Measurements from ENCODE around the gene DCPS. TPM values are rescaled to one million over a fixed set of nuclear protein-coding genes. Genes with fewer than 3 reads are reported as not detected.
"Not testable (repeated sequence)": the region's sequence is repeated elsewhere in the genome, so short reads cannot be mapped to it uniquely, and the experiment has no call there.

Gene DCPS
- total RNA-seq, 2 donors from 2014 or later = 3.0 to 17.9 TPM

DNA sequence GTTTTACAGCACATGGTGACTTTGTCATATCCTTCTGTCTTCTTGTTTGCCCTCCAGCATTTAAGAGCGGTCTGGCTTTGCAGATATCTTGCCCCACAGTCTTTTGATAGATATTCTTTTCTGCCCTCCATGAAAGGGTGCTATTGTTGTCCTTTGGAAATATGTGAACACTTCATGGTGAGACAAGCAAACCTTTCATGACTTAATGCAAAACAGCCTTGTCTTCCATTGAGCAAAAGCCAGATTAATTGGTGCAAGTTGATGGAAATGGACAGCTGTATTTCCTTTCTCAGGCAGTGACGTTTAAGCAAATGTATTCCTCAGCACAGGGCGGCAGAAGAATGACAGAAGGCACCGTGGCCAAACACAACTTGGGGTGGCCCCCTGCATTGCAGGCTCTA is 4.4 kb downstream of the DCPS start:
- Histone ChIP-seq H3K9me3 (no peaks in the 10 kb centered on the region), H3K4me1 (peaks cover 20% of the 10 kb centered on the region), H3K27ac (peak overlapping the region in 2 of 4 donors; percentile 11 to 42), H3K36me3 (replicated peaks in 1 of 2; ENCODE audit: insufficient read depth in 1 of 2, low read depth in 2 of 2) (no peaks in the 10 kb centered on the region), H3K4me3 (no peak overlapping the region), H3K27me3 (no peaks in the 10 kb centered on the region)
- intact Hi-C loops (cut with DNase I) = no loop called here
- TF ChIP-seq POLR2A (IDR thresholded peaks at IDR 0.05) = no peak
- TF ChIP-seq, protein P1, sequence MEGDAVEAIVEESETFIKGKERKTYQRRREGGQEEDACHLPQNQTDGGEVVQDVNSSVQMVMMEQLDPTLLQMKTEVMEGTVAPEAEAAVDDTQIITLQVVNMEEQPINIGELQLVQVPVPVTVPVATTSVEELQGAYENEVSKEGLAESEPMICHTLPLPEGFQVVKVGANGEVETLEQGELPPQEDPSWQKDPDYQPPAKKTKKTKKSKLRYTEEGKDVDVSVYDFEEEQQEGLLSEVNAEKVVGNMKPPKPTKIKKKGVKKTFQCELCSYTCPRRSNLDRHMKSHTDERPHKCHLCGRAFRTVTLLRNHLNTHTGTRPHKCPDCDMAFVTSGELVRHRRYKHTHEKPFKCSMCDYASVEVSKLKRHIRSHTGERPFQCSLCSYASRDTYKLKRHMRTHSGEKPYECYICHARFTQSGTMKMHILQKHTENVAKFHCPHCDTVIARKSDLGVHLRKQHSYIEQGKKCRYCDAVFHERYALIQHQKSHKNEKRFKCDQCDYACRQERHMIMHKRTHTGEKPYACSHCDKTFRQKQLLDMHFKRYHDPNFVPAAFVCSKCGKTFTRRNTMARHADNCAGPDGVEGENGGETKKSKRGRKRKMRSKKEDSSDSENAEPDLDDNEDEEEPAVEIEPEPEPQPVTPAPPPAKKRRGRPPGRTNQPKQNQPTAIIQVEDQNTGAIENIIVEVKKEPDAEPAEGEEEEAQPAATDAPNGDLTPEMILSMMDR (IDR thresholded peaks at IDR 0.05) = no peak
- DNase-seq (no peak), ATAC-seq (no peak)
- WGBS, 2 donors = 44 to 53% methylated on average over 4 of the region's 4 CpGs

DNA sequence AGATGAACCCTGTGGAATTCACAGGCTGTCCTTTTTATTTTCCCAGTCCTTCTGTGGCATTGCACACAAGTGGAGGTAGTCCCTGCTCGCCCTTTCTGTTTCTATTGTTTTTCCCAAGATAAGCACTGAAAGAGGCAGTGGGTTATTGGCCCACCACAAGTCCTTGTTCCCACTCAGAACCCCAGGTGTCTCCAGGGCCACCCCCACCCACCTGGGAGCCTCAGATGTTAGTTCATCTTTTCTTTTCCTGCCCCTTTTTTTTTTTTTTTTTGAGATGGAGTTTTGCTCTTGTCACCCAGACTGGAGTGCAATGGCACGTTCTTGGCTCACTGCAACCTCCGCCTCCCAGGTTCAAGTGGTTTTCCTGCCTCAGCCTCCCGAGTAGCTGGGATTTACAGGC is 4.9 kb downstream of the DCPS start:
- H3K4me3 ChIP-seq; ATAC-seq; H3K27ac ChIP-seq; DNase-seq; H3K9me3 ChIP-seq; H3K36me3 ChIP-seq (replicated peaks in 1 of 2; ENCODE audit: insufficient read depth in 1 of 2, low read depth in 2 of 2); H3K27me3 ChIP-seq; intact Hi-C loops (cut with DNase I): not testable (repeated sequence)
- peaks cover 15% of the 10 kb centered on the region for H3K4me1 ChIP-seq
- 89 to 91% methylated on average over 4 of the region's 4 CpGs for WGBS, 2 donors

DNA sequence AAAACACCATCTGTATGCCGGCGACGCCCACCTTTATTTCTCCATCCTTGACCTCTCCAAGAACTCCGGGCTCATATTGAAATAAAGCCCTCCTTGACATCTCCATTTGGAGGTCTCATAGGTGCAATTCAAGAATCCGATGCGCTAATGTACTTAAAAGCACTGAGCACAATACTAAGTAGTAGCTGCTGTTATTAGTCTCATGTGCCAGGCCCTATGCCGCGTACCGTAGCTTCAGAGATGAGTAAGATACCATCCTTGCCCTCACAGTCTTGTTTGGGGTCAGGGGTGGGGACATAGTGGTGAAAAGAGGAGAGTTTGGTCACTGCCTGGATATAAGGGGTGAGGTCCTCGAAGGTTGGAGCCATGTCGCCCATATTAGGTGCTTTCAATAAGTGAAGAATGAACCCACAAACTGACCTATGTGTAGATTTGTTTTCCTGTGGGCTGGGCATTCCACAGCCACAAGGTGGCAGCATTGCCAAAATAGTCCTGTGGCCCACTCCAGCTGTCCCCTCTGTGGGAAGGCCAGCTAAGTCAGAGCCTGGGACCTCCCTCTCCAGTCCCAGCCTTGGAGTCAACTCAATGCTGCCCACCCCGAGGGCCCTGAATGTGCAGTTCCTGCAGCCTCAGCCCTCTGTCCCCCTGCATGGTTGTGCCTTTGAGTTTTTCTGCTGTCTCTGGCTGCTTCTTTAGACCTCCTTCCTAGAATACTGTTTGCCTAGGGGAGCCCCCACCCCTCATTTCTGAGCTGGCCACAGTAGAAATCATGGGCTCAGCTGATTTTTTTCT is 6.5 kb downstream of the DCPS start:
- no peak for TF ChIP-seq POLR2A (IDR thresholded peaks at IDR 0.05)
- TF ChIP-seq, protein P1 (IDR thresholded peaks at IDR 0.05) = peak; percentile 69 to 84 (median 82)
- 62 to 67% methylated on average over 12 of the region's 12 CpGs for WGBS, 2 donors
- intact Hi-C loops (cut with DNase I) = loop anchor here (5.0 kb wide), 1 partner anchor 167 kb away; no protein-coding TSS in a partner anchor
- Histone ChIP-seq H3K4me3 (no peak overlapping the region), H3K36me3 (replicated peaks in 1 of 2; ENCODE audit: insufficient read depth in 1 of 2, low read depth in 2 of 2) (no peaks in the 10 kb centered on the region), H3K9me3 (no peaks in the 10 kb centered on the region), H3K27ac (no peak overlapping the region), H3K4me1 (peaks cover 10% of the 10 kb centered on the region), H3K27me3 (no peaks in the 10 kb centered on the region)
- DNase-seq = peak; percentile 67 to 81 (median 72)
- peak; percentile 72 for ATAC-seq

- DNase-seq (no peak), ATAC-seq (no peak)
- Histone ChIP-seq H3K4me3 (no peak overlapping the region), H3K27ac (no peak overlapping the region), H3K27me3 (no peaks in the 10 kb centered on the region), H3K36me3 (replicated peaks in 1 of 2; ENCODE audit: insufficient read depth in 1 of 2, low read depth in 2 of 2) (no peaks in the 10 kb centered on the region), H3K9me3 (no peaks in the 10 kb centered on the region), H3K4me1 (peaks cover 6% of the 10 kb centered on the region)
- TF ChIP-seq, protein P1 (IDR thresholded peaks at IDR 0.05) = no peak
- no peak for TF ChIP-seq POLR2A (IDR thresholded peaks at IDR 0.05)
- intact Hi-C loops (cut with DNase I) = loop anchor here (5.0 kb wide), 1 partner anchor 166 kb away; no protein-coding TSS in a partner anchor
- 75% methylated on average over 6 of the region's 6 CpGs for WGBS, 2 donors
These were observed 7.1 kb downstream of the DCPS start for GRCh38 chr11:126310992-126311310.

DNA sequence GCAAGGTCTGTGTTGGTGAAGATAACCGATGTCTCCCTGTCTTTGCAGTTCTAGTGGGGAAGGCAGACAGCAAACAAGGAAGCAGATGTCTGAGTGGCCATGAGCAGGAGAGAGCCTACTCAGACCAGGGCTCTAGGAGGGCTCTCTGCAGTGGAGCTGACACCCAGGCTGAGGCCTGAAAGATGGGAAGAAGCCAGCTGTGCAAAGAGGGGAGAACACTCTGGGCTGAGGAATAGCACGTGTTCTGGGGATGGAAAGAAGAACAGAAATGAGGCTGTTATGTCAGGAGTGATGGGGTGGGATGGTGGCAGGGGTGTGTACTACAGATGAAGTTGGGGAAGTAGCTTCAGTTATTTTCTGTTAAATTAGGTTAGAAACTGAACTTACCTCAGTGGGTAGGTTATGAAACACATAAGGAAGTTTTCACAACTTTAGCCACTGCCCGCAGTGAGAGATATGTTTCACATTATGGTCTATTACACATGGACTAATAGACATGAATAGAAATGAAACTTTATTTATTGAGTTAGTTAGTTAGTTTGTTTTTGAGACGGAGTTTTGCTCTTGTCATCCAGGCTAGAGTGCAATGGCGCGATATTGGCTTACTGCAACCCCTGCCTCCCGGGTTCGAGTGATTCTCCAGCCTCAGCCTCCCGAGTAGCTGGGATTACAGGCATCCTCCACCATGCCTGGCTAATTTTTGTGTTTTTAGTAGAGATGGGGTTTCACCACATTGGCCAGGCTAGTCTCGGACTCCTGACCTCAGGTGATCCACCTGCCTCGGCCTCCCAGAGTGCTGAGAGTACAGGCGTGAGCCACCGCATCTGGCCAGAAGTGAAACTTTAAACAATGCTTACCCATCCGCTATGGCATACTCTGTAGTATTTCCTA is 7.8 kb downstream of the DCPS start:
- no peak for ATAC-seq

More for the DNA sequence above, 7.8 kb downstream of the DCPS start:
- Histone ChIP-seq H3K4me1 (peaks cover 6% of the 10 kb centered on the region), H3K27me3 (no peaks in the 10 kb centered on the region), H3K4me3 (no peak overlapping the region), H3K36me3 (replicated peaks in 1 of 2; ENCODE audit: insufficient read depth in 1 of 2, low read depth in 2 of 2) (no peaks in the 10 kb centered on the region), H3K9me3 (no peaks in the 10 kb centered on the region), H3K27ac (no peak overlapping the region)
- intact Hi-C loops (cut with DNase I) = loop anchor here (5.0 kb wide), 1 partner anchor 166 kb away; no protein-coding TSS in a partner anchor
- TF ChIP-seq, protein P1 (IDR thresholded peaks at IDR 0.05) = peak in 1 of 7 experiments; percentile 10
- no peak for TF ChIP-seq POLR2A (IDR thresholded peaks at IDR 0.05)
- no peak for DNase-seq
- 74 to 91% methylated on average over 14 of the region's 14 CpGs for WGBS, 2 donors

All from body of pancreas (tissue), 4 donors.